ENCODE data around the gene GAB2.

GAB2 gene

GRCh38 chr11:78300108-78300839 is 117.3 kb downstream of the GAB2 start:
- TF ChIP-seq EZH2 (IDR thresholded peaks at IDR 0.05; ENCODE audit: borderline replicate concordance, low read depth, low read length, severe bottlenecking) (no peak), CTCF (IDR thresholded peaks at IDR 0.05; ENCODE audit: borderline replicate concordance, extremely low read depth, low read length, poor library complexity, severe bottlenecking) (no peak)
- no peaks in the 10 kb centered on the region for H4K20me1 ChIP-seq (ENCODE audit: insufficient read depth, low read length)
- no peak for ATAC-seq (ENCODE audit: insufficient read depth, low read depth)
- H3K9ac ChIP-seq (ENCODE audit: low read depth, low read length) = no peak overlapping the region
- no peak for DNase-seq
- H3K4me1 ChIP-seq (ENCODE audit: insufficient read depth, low read length) = peaks cover 80% of the 10 kb centered on the region
- no peak overlapping the region for H3K4me3 ChIP-seq (ENCODE audit: low read depth in 1 of 2, low read length in 2 of 2)
- H3K4me2 ChIP-seq (ENCODE audit: insufficient read depth, low read length) = no peak overlapping the region
- peaks cover 99% of the 10 kb centered on the region for H3K79me2 ChIP-seq (ENCODE audit: insufficient read depth, low read length)
- peak overlapping the region; percentile 76 for H3K27ac ChIP-seq (ENCODE audit: low read length)
- peaks cover 15% of the 10 kb centered on the region for H3K36me3 ChIP-seq (ENCODE audit: insufficient read depth, low read length)
- no peaks in the 10 kb centered on the region for H3K27me3 ChIP-seq (ENCODE audit: insufficient read depth, low read length, poor library complexity)
- H2AFZ ChIP-seq (ENCODE audit: low read depth, low read length) = no peak overlapping the region
- no peaks in the 10 kb centered on the region for H3K9me3 ChIP-seq (ENCODE audit: insufficient read depth, low read length, severe bottlenecking)

- Histone ChIP-seq H3K9ac (ENCODE audit: low read depth, low read length) (no peak overlapping the region), H3K4me3 (ENCODE audit: low read depth in 1 of 2, low read length in 2 of 2) (no peak overlapping the region), H4K20me1 (ENCODE audit: insufficient read depth, low read length) (no peaks in the 10 kb centered on the region), H3K4me2 (ENCODE audit: insufficient read depth, low read length) (no peak overlapping the region), H3K27me3 (ENCODE audit: insufficient read depth, low read length, poor library complexity) (no peaks in the 10 kb centered on the region), H3K36me3 (ENCODE audit: insufficient read depth, low read length) (peaks cover 16% of the 10 kb centered on the region), H3K4me1 (ENCODE audit: insufficient read depth, low read length) (peaks cover 82% of the 10 kb centered on the region), H2AFZ (ENCODE audit: low read depth, low read length) (no peak overlapping the region), H3K27ac (ENCODE audit: low read length) (peak overlapping the region; percentile 76), H3K79me2 (ENCODE audit: insufficient read depth, low read length) (peaks cover 96% of the 10 kb centered on the region), H3K9me3 (ENCODE audit: insufficient read depth, low read length, severe bottlenecking) (no peaks in the 10 kb centered on the region)
- ATAC-seq (ENCODE audit: insufficient read depth, low read depth) = no peak
- TF ChIP-seq CTCF (IDR thresholded peaks at IDR 0.05; ENCODE audit: borderline replicate concordance, extremely low read depth, low read length, poor library complexity, severe bottlenecking) (no peak), EZH2 (IDR thresholded peaks at IDR 0.05; ENCODE audit: borderline replicate concordance, low read depth, low read length, severe bottlenecking) (no peak)
- no peak for DNase-seq
Observed at GRCh38 chr11:78299000-78299710, 118.5 kb downstream of the GAB2 start.

- Histone ChIP-seq H3K4me3 (ENCODE audit: low read depth in 1 of 2, low read length in 2 of 2) (no peak overlapping the region), H4K20me1 (ENCODE audit: insufficient read depth, low read length) (no peaks in the 10 kb centered on the region), H3K27me3 (ENCODE audit: insufficient read depth, low read length, poor library complexity) (no peaks in the 10 kb centered on the region), H3K79me2 (ENCODE audit: insufficient read depth, low read length) (peaks cover 96% of the 10 kb centered on the region), H2AFZ (ENCODE audit: low read depth, low read length) (no peak overlapping the region), H3K9me3 (ENCODE audit: insufficient read depth, low read length, severe bottlenecking) (no peaks in the 10 kb centered on the region), H3K36me3 (ENCODE audit: insufficient read depth, low read length) (peaks cover 16% of the 10 kb centered on the region), H3K4me1 (ENCODE audit: insufficient read depth, low read length) (peaks cover 89% of the 10 kb centered on the region), H3K9ac (ENCODE audit: low read depth, low read length) (no peak overlapping the region), H3K4me2 (ENCODE audit: insufficient read depth, low read length) (no peak overlapping the region), H3K27ac (ENCODE audit: low read length) (peak overlapping the region; percentile 76)
- TF ChIP-seq CTCF (IDR thresholded peaks at IDR 0.05; ENCODE audit: borderline replicate concordance, extremely low read depth, low read length, poor library complexity, severe bottlenecking) (no peak), EZH2 (IDR thresholded peaks at IDR 0.05; ENCODE audit: borderline replicate concordance, low read depth, low read length, severe bottlenecking) (no peak)
- peak; percentile 83 for ATAC-seq (ENCODE audit: insufficient read depth, low read depth)
- DNase-seq = no peak
Observed at GRCh38 chr11:78298291-78298771, 119.3 kb downstream of the GAB2 start.

Data from DND-41 (cell line).